Activated T-cell treated with anti-CD3 and anti-CD28 coated beads, Interleukin-2, amount 50 U/mL, for 4 hours (primary cell): ENCODE measurements around the gene ISM1. TPM values are rescaled to one million over a fixed set of nuclear protein-coding genes. Genes with fewer than 3 reads are reported as not detected.

Experiments used
- ATAC-seq, 2 donors: fragments of 200-7000 bp; cut with Tn5 transposase; one replicate each; pipeline ENCODE4 v1.10.0; 2021
- DNase-seq: peaks from one replicate; pipeline ENCODE4 v3.0.0-alpha.2; 2020
- H3K27me3 Mint-ChIP-seq: one replicate; pipeline ENCODE4 v1.8.0; 2021; ENCODE audit warnings: low read depth, mixed read lengths
- H3K36me3 Mint-ChIP-seq: one replicate; pipeline ENCODE4 v1.8.0; 2022; ENCODE audit warnings: mixed read lengths; ENCODE audit not compliant: insufficient read depth
- H3K4me1 Mint-ChIP-seq: one replicate; pipeline ENCODE4 v1.8.0; 2021; ENCODE audit warnings: low read depth, mixed read lengths
- H3K4me3 Mint-ChIP-seq: one replicate; pipeline ENCODE4 v1.8.0; 2021; ENCODE audit warnings: mild to moderate bottlenecking, moderate library complexity, mixed read lengths
- H3K9me3 Mint-ChIP-seq: one replicate; pipeline ENCODE4 v1.8.0; 2021; ENCODE audit warnings: mixed read lengths
- total RNA-seq, 3 donors: library from RNA; stranded (reverse); gene quantifications; one replicate each; pipeline ENCODE4 v1.2.1, GENCODE V29; 2021

The ISM1 gene
- total RNA-seq, 3 donors from 2014 or later = 3.5 to 11.5 (median 3.6) TPM

DNA sequence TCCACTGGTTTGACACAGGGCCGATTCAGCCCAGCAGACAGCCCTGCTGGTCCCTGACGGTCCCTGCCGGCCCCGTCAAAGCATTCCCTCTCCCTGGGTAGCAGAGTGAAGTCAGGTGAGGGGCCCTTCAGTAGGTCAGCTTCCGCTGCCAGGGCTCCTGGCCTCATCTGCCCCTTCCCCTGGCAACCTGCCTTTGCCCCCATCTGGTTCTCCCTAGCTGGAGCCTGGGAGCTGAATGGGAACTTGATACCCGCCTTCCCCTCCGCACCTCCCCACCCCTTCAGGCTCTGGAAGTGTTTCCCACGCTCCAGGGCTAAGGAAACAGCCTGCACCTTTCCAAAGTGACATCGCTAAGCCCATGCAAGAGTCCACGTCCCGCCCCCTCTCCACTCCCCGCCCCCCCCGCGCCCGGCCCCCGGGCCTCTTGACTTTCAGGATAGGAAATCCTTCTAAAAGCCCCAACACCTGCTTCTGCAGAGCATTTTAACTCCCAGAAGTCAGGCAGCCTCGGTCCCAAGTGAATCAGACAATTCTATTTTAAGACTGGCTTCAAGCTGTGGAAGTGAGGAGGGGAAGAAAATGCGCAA is 53.3 kb downstream of the ISM1 start:
- no peaks in the 10 kb centered on the region for H3K9me3 Mint-ChIP-seq
- H3K36me3 Mint-ChIP-seq = peaks cover 21% of the 10 kb centered on the region
- no peaks in the 10 kb centered on the region for H3K27me3 Mint-ChIP-seq
- no peak overlapping the region for H3K4me3 Mint-ChIP-seq
- no peak for ATAC-seq
- no peak for DNase-seq
- H3K4me1 Mint-ChIP-seq = no peaks in the 10 kb centered on the region

DNA sequence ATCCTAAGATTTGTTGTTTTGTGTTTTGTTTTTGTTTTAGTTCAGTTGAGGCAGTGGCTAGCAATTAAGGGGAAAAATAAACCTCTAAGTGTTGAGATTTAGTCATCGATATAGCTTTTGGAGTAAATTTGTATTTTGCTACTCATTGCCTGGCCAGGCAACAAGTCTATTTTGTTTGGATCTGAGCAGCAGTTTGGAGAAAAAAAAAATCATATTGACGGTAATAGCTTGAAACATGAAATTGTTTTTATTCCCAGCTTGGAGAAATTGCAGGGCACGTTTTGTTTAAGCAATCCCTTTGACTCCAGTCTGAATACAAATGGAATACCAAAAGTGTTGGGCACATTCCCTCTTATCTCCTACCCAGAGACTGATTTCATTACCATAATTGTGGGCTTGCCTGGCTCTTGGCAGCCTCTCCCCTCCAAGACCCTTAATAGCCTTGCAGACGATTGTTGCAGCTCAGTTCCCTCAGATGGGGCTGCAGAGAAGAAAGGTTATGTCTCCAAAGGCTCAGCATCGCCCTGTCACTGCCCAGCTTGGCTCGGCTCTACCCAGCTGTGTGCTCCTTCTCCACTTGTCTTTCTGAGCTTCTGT is 56.0 kb downstream of the ISM1 start:
- H3K9me3 Mint-ChIP-seq = no peaks in the 10 kb centered on the region
- peaks cover 7% of the 10 kb centered on the region for H3K36me3 Mint-ChIP-seq
- no peak for DNase-seq
- no peak overlapping the region for H3K4me3 Mint-ChIP-seq
- ATAC-seq = no peak
- no peaks in the 10 kb centered on the region for H3K4me1 Mint-ChIP-seq
- no peaks in the 10 kb centered on the region for H3K27me3 Mint-ChIP-seq

DNA sequence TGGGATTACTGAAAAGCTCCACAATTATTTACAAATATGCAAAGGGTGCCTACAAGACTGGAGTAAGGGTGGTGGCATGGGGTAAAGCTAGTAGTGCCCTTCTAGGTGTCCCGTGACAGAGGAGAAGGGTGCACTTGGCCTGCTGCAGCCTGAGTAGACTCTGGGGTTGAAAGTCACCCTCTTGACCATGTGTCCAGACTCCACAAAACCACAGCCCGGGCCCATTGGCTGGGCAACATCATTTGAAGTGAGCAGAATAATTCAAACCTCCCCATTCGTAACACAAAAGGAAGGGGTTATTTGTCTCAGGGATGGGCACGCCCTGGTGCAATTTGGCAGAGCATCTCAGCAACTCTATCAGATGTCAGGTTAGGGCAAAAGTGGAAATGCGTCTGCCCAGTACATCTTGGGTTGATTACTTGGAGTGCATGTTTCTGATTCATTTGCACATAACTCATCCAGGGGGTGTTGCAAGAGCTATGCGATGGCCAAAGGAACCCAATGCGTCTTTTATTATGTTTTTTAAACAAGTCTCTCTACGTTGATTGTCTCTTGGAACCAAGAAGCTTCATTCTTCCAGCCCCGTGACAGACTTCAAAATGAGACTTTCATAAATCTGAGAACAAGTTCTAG is 56.7 kb downstream of the ISM1 start:
- DNase-seq = no peak
- no peaks in the 10 kb centered on the region for H3K9me3 Mint-ChIP-seq

DNA sequence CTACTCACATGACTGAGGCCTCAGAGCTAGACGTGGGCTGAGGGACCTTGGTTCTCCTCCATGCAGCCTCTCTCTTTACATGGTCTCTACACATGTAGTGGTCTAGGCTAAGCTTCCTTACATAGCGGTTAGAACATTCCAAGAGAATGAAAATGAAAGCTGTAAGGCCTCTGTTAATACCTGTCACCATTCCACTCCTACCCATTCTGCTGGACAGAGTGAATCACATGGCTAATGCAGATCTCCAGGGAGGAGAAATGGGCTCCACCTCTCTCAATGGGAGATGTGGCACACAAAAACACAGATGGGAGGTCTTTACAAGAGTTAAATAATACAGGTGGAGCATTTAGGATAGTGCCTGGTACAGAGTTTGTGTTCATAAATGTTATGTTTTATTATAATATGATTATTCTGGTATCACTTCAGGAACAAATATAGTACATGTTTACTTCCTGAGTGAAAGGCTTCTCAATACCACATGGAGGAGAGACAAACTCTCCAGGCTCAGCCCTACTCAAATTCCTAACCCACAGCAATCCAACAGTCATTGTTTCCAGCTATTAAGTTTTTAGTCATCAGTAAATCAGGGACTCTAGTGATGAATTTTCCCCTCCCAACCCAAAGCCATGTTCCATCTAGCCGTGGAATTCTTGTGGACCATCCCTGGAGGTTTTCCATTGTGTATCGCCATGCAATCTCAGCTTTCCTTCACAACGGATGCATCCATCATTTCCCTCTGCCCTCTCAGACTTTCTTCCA is 57.9 kb downstream of the ISM1 start:
- Mint-ChIP-seq H3K9me3 (no peaks in the 10 kb centered on the region), H3K4me1 (no peaks in the 10 kb centered on the region), H3K36me3 (no peaks in the 10 kb centered on the region), H3K27me3 (no peaks in the 10 kb centered on the region), H3K4me3 (no peak overlapping the region)
- ATAC-seq (no peak), DNase-seq (no peak)

More for the DNA sequence above, 56.7 kb downstream of the ISM1 start:
- H3K4me3 Mint-ChIP-seq = no peak overlapping the region
- no peak for ATAC-seq
- no peaks in the 10 kb centered on the region for H3K4me1 Mint-ChIP-seq
- no peaks in the 10 kb centered on the region for H3K27me3 Mint-ChIP-seq
- peaks cover under 1% of the 10 kb centered on the region for H3K36me3 Mint-ChIP-seq

DNA sequence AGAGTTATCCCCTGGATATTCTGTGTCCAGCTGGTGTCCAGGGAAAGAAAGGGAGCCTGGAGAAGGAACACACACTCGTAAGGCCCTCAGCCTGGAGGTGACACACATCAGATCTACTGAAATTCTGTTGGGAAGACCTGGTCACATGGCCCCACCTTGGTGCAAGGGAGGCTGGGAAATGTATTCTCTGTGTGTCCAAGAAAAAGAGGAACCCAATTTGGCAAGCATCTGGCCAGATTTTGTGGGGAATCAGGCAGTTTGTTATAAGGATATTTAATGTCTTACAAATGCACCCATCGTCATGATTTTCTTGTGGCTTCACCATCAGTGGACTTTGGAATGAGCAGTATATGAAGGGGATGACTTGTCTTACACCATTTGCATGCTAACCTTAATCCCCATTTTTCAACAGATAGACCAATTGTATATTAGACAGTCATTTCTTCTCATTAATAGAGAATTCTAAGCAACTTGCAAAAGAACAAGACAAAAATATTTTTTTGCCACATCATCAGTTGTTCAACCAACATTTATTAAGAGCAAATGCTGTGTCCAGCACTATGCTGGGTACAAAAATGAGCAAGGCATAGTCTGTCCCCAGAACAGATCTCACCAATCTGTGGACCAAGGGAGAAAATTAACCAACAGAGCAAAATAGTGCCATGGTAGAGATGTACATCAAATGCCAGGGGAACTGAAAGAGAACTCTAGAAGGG is 59.7 kb downstream of the ISM1 start:
- Mint-ChIP-seq H3K4me1 (no peaks in the 10 kb centered on the region), H3K27me3 (no peaks in the 10 kb centered on the region), H3K36me3 (no peaks in the 10 kb centered on the region), H3K9me3 (no peaks in the 10 kb centered on the region), H3K4me3 (no peak overlapping the region)
- ATAC-seq (no peak), DNase-seq (no peak)

DNA sequence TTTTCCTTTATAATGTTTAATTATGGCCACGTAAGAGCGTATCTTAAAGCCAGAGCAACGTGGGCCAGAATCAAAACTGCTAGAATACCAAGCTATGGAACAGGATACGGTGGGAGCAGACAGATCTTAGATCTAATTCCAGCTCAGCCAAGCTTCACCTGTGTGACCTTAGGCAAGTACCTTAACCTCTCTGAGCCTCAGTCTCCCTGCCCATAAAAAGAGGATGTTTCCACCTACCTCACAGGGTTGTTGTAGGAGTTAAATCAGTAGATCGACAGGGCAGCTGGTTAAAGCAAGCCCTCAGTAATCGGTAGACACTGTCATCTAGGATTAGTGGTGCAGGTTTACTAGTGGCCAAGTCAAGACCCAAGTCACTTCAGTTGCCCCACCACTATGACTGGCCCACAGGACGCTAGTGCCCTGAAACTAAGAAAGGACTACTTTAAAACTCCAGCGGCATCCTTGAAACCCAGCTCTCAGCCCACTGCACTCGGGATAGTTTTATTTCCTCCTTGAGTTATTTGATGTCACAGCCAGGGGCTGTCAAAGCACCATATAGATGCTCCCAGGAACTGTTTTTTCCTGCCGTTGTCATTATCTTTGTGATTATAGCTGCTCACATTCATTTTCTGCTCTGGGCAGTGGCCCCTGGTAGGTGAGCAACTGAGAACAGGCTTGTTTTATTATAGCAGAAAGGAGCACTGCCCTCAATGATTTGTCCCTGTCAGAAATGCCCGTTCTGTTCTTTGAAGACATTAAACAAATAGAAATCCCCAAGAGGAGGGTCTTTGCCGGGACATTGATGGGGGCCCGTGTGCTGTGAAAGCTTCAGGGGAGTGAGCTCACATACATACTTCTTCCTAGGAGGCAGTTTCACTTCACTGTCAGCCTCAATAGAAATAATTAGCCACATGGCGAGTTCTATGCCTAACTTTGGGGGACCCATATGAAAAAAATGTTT is 63.1 kb downstream of the ISM1 start:
- H3K4me3 Mint-ChIP-seq = no peak overlapping the region
- H3K36me3 Mint-ChIP-seq = peaks cover 2% of the 10 kb centered on the region
- no peaks in the 10 kb centered on the region for H3K4me1 Mint-ChIP-seq
- ATAC-seq (no peak), DNase-seq (no peak)
- no peaks in the 10 kb centered on the region for H3K27me3 Mint-ChIP-seq
- H3K9me3 Mint-ChIP-seq = no peaks in the 10 kb centered on the region

DNA sequence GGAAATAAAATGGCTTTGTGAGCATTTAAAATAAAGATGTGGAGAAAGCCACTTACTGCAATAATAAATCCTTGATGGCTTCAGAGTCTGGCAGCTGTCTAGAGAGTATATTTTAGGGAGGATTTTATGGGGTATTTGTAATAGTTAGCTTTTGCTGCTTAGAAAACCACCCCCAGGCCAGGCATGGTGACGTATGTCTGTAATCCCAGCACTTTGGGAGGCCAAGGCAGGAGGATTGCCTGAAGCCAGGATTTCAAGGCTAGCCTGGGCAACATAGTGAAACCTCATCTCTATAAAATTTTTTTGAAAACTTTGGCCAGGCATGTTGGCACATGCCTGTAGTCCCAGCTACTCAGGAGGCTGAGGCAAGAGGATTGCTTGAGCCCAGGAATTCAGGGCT is 63.8 kb downstream of the ISM1 start:
- DNase-seq (no peak), ATAC-seq (no peak)
- Mint-ChIP-seq H3K27me3 (no peaks in the 10 kb centered on the region), H3K4me1 (no peaks in the 10 kb centered on the region), H3K36me3 (peaks cover 5% of the 10 kb centered on the region), H3K9me3 (no peaks in the 10 kb centered on the region), H3K4me3 (no peak overlapping the region)

DNA sequence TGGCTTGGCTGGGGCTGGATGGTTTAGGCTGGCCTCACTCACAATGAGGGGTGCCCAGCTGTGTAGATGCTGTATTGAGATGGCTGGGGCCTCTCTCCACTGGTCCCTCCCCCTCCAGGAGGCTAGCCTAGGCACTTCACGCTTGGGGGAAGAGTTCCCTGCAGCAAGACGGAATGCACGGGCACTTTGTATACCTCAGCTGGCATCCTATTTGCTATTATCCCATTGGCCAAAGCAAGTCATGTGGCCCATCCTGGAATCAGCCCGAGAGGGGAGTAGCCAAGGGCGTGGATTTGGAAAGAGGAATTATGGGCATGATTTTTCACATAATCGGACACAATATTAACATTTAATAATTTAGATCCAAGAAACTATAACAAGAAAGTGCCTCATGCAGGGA is 64.3 kb downstream of the ISM1 start:
- Mint-ChIP-seq H3K9me3 (no peaks in the 10 kb centered on the region), H3K27me3 (no peaks in the 10 kb centered on the region), H3K36me3 (peaks cover 5% of the 10 kb centered on the region), H3K4me1 (no peaks in the 10 kb centered on the region), H3K4me3 (no peak overlapping the region)
- no peak for ATAC-seq
- DNase-seq = no peak

DNA sequence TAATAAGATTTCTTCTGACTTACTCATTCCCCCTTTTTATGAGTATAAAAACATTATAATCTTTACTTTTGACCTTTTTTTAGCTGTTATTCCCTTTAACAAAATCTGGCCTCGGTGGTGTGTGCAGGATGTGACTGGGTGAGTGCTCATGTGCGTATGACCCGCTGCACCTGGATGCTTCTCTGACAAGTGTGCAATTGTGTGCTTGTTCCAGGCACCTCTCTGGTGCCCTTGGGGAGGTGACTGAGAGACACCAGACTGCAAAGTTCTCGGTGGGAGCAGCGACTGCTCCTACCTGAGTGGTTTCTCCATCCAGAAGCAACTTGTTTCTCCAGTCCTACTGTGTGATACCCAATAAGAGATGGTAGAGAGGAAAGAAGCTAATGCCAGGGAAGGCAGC is 65.0 kb downstream of the ISM1 start:
- peaks cover 10% of the 10 kb centered on the region for H3K36me3 Mint-ChIP-seq
- H3K4me3 Mint-ChIP-seq = no peak overlapping the region
- no peak for DNase-seq
- no peaks in the 10 kb centered on the region for H3K4me1 Mint-ChIP-seq
- no peak for ATAC-seq
- H3K9me3 Mint-ChIP-seq = no peaks in the 10 kb centered on the region
- no peaks in the 10 kb centered on the region for H3K27me3 Mint-ChIP-seq

DNA sequence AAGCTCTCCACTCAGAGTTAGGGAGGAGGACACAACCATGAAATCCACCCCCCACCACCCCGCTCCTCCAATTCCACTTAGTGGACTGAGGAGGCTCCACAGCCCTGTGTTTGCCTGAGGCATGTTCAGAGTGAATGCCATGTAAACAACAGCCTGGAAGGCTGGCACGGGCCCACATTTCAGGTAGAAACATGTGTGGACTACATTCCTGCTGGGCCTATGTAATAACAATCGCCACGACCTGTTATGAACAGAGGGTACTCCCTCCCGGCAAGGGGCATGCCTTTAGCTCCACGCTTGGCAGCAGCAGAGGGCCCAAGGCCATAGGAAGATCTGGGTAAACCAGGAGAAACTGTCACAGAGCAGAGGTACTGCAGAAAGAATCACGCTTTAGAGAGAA is 65.5 kb downstream of the ISM1 start:
- H3K36me3 Mint-ChIP-seq = peaks cover 11% of the 10 kb centered on the region
- no peaks in the 10 kb centered on the region for H3K9me3 Mint-ChIP-seq
- no peaks in the 10 kb centered on the region for H3K4me1 Mint-ChIP-seq
- ATAC-seq (no peak), DNase-seq (no peak)
- H3K4me3 Mint-ChIP-seq = no peak overlapping the region
- no peaks in the 10 kb centered on the region for H3K27me3 Mint-ChIP-seq

DNA sequence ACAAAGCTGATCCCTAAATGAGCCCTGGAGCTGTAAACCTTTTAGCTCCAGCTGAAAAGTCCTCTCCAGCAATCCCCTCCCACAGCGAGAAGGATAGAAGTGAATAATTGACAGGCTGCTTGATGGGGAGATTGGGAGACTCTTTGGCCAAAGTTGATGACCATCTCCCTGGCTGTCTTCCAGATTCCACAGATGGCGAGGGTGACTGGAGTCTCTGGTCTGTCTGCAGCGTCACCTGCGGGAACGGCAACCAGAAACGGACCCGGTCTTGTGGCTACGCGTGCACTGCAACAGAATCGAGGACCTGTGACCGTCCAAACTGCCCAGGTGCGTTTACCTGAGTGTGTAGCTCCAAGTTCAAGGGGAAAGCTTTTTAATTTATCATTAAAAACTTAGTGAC is 67.3 kb downstream of the ISM1 start:
- no peaks in the 10 kb centered on the region for H3K4me1 Mint-ChIP-seq
- no peaks in the 10 kb centered on the region for H3K9me3 Mint-ChIP-seq
- no peak for DNase-seq
- H3K36me3 Mint-ChIP-seq = peaks cover 18% of the 10 kb centered on the region
- no peak overlapping the region for H3K4me3 Mint-ChIP-seq
- ATAC-seq = no peak
- no peaks in the 10 kb centered on the region for H3K27me3 Mint-ChIP-seq

DNA sequence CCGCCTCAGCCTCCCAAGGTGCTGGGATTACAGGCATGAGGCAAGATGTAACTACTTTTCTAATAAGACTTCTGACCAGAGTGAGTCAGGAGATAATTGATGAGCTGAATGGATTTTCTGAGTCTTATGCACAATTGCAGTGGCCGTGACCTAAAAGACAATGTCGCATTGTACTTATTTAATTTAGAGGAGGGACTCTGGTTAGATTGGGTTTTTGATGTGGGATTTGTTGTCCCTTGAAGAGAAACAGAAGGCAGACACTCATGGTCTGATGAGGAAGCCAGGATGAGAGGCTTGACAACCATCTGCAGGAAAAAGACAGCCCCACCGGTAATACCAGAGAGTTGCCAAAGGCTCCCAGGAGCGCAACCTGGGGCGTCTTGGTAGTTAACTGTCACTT is 68.0 kb downstream of the ISM1 start:
- Mint-ChIP-seq H3K36me3 (peaks cover 18% of the 10 kb centered on the region), H3K9me3 (no peaks in the 10 kb centered on the region), H3K4me1 (no peaks in the 10 kb centered on the region), H3K27me3 (no peaks in the 10 kb centered on the region), H3K4me3 (no peak overlapping the region)
- ATAC-seq = no peak
- no peak for DNase-seq

DNA sequence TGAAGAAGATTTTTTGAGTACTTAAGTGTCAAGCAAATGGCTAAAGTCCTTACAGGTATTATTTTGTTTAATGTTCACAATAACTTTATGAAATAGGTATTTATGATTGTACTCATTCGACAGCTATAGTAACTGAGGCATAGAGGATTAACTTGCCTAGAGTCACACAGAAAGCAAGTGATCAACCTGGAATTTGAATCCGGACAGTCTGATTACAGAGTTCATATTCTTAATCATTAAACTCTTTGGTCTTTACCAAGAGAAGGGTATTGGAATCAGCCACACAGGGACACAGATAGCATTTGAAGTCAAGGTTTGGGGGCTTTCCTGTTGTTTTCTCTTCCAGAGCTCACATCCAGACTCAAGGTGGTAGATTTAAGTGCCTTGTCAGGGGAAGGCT is 69.7 kb downstream of the ISM1 start:
- no peaks in the 10 kb centered on the region for H3K4me1 Mint-ChIP-seq
- no peak for DNase-seq

More for the DNA sequence above, 69.7 kb downstream of the ISM1 start:
- peaks cover 21% of the 10 kb centered on the region for H3K36me3 Mint-ChIP-seq
- H3K27me3 Mint-ChIP-seq = no peaks in the 10 kb centered on the region
- H3K4me3 Mint-ChIP-seq = no peak overlapping the region
- no peak for ATAC-seq
- H3K9me3 Mint-ChIP-seq = no peaks in the 10 kb centered on the region
